ENCODE data around the gene QTRT2. TPM values are rescaled to one million over a fixed set of nuclear protein-coding genes. Genes with fewer than 3 reads are reported as not detected.

QTRT2 gene
- 24.1 to 31.4 TPM (median 26.4 TPM) in 5 replicates for total RNA-seq (2022; extraction: Qiagen RNA extraction; ENCODE audit: low read depth)

GRCh38 chr3:114056130-114057010, at the start of gene QTRT2, which contains the start of gene CCDC191:
Gene QTRT2 (plus strand): TSS chr3:114056737. CDS start chr3:114065258, 8,521 bp downstream.
Gene CCDC191 (minus strand): TSS chr3:114056526. CDS start chr3:114056466, 60 bp downstream.

Other genes starting within 250 kb of the QTRT2 start
- gene GRAMD1C, start 217.9 kb upstream of the QTRT2 start, total RNA-seq (2022; extraction: Qiagen RNA extraction; ENCODE audit: low read depth), result 0.33 to 1.0 TPM (median 0.59 TPM) in 5 replicates
- gene ZDHHC23, start 108.7 kb upstream of the QTRT2 start, total RNA-seq (2022; extraction: Qiagen RNA extraction; ENCODE audit: low read depth), result 3.3 to 3.6 TPM (median 3.5 TPM) in 5 replicates
- 1.4 to 3.5 TPM (median 1.7 TPM) in 5 replicates for gene CCDC191, start 211 bp upstream of the QTRT2 start, total RNA-seq (2022; extraction: Qiagen RNA extraction; ENCODE audit: low read depth)
- not detected in 5 replicates for gene DRD3, start 122.3 kb downstream of the QTRT2 start, total RNA-seq (2022; extraction: Qiagen RNA extraction; ENCODE audit: low read depth)
- not detected in 5 replicates for gene ZNF80, start 180.8 kb downstream of the QTRT2 start, total RNA-seq (2022; extraction: Qiagen RNA extraction; ENCODE audit: low read depth)
- not detected in 5 replicates for gene TIGIT, start 237.3 kb downstream of the QTRT2 start, total RNA-seq (2022; extraction: Qiagen RNA extraction; ENCODE audit: low read depth)